ENCODE data around the gene CYP2B6.
"Not testable (repeated sequence)": the region's sequence is repeated elsewhere in the genome, so short reads cannot be mapped to it uniquely, and the experiment has no call there.

DNA sequence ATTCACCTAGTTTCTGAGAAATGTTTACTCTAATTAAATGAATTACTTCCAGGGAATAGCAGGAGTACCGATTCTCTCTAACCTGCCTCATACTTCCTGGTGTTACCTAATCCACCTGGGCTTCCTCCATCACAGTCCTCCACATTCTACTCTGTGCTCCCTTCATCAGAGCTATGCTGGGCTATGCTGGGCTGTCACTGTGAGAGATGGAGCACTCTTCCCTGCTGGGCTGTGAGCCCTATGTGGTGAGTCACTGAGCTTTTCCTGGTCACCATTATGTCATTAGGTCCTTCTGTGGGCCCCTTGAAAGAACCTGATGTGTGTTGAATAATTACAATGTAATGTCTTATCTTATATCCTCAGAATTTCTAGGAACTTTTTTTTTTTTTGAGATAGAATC lies 54.0 kb downstream of the CYP2B6 start:
- not testable (repeated sequence) for TF ChIP-seq CTCF, POLR2A, POLR2AphosphoS5 (IDR thresholded peaks at IDR 0.05)

Data from prostate gland (tissue), 2 donors.